Measurements from ENCODE around the gene EGR1. TPM values are rescaled to one million over a fixed set of nuclear protein-coding genes. Genes with fewer than 3 reads are reported as not detected.

Gene EGR1
- total and polyA plus RNA-seq, 2 of the 4 experiments (the other 2 are of a cell fraction), result 2.9 to 104 TPM

GRCh38 chr5:138469540-138470321 is 4.5 kb downstream of the EGR1 start:
- POLR2A ChIA-PET (ENCODE audit: unreplicated experiment), result interaction anchor here (0.6 kb wide), 1 partner anchor 105 kb away, joined by 3 read pairs; no protein-coding TSS in a partner anchor
- peaks cover 9 to 35% of the 10 kb centered on the region in 2 experiments for H3K79me1 ChIP-seq (ENCODE audit: low read depth in 1 of 2, low read length in 2 of 2)
- no peak overlapping the region for H3K4me2 ChIP-seq (ENCODE audit: low read depth, low read length)
- H2AK9ac ChIP-seq (replicated peaks; ENCODE audit: low read depth, low read length, poor library complexity), result peak overlapping the region; percentile 45
- CTCF ChIA-PET, result no interaction called here
- no peak overlapping the region for H3K18ac ChIP-seq (ENCODE audit: low read depth, low read length)
- H2BK120ac ChIP-seq (ENCODE audit: low read depth, low read length), result no peak overlapping the region
- H3K56ac ChIP-seq (ENCODE audit: extremely low read depth, insufficient read depth, low read length), result no peak overlapping the region
- peak; percentile 91 for DNase-seq
- intact Hi-C loops (cut with micrococcal nuclease), result no loop called here
- H4K8ac ChIP-seq (ENCODE audit: low read depth in 2 of 2, low read length in 2 of 2), result no peak overlapping the region
- H2AFZ ChIP-seq (replicated peaks; ENCODE audit: low read length, poor library complexity), result peak overlapping the region; percentile 33
- no peak overlapping the region for H4K5ac ChIP-seq (ENCODE audit: low read depth, low read length)
- H3K14ac ChIP-seq (replicated peaks; ENCODE audit: low read depth, low read length), result no peak overlapping the region
- no peak overlapping the region for H3K4ac ChIP-seq (ENCODE audit: low read depth, low read length)
- no peak overlapping the region for H4K91ac ChIP-seq (ENCODE audit: insufficient read depth, low read depth, low read length)
- ATAC-seq (ENCODE audit: low read depth), result peak; percentile 25
- H2BK15ac ChIP-seq (ENCODE audit: low read depth, low read length), result no peak overlapping the region
- H3K36me3 ChIP-seq (ENCODE audit: control insufficient read depth, insufficient read depth, low read length), result peaks cover 18% of the 10 kb centered on the region
- no peak overlapping the region for H2AK5ac ChIP-seq (ENCODE audit: low read depth, low read length)
- no peak for TF ChIP-seq CHD1 (IDR thresholded peaks at IDR 0.05; ENCODE audit: low read depth, low read length)
- TF ChIP-seq NFE2L2 (IDR thresholded peaks at IDR 0.05; ENCODE audit: low read depth, low read length), result peak; percentile 0; the same call in 1 of the 2 replicates
- no peak for TF ChIP-seq FOS (IDR thresholded peaks at IDR 0.05; ENCODE audit: low read depth, low read length)
- TF ChIP-seq, protein P1, sequence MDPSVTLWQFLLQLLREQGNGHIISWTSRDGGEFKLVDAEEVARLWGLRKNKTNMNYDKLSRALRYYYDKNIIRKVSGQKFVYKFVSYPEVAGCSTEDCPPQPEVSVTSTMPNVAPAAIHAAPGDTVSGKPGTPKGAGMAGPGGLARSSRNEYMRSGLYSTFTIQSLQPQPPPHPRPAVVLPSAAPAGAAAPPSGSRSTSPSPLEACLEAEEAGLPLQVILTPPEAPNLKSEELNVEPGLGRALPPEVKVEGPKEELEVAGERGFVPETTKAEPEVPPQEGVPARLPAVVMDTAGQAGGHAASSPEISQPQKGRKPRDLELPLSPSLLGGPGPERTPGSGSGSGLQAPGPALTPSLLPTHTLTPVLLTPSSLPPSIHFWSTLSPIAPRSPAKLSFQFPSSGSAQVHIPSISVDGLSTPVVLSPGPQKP (IDR thresholded peaks at IDR 0.05; ENCODE audit: borderline replicate concordance, low read depth, low read length), result 0 out of 2 replicates have a peak, but pooled peaks have one; percentile 29
- TF ChIP-seq USF2 (IDR thresholded peaks at IDR 0.05; ENCODE audit: low read depth, low read length), result peak; percentile 82
- TF ChIP-seq RFX5 (IDR thresholded peaks at IDR 0.05; ENCODE audit: low read depth, low read length), result no peak
- peak; percentile 90 for TF ChIP-seq BHLHE40 (IDR thresholded peaks at IDR 0.05; ENCODE audit: low read depth, low read length)
- TF ChIP-seq POLR2A (IDR thresholded peaks at IDR 0.05; ENCODE audit: low read depth, low read length), result no peak
- no peak overlapping the region for H2BK5ac ChIP-seq (ENCODE audit: low read depth, low read length, poor library complexity, severe bottlenecking)
- no peaks in the 10 kb centered on the region for H3K9me3 ChIP-seq (ENCODE audit: control insufficient read depth, insufficient read depth, low read length)
- H4K20me1 ChIP-seq (ENCODE audit: insufficient read depth, low read length), result peaks cover 56% of the 10 kb centered on the region
- no peak overlapping the region for H3K9ac ChIP-seq (ENCODE audit: low read depth, low read length)
- H3K27ac ChIP-seq (ENCODE audit: insufficient read depth, low read length), result no peak overlapping the region
- no peak overlapping the region for H3K23ac ChIP-seq (ENCODE audit: low read depth, low read length)
- BruUV-seq (replicated peaks), result no TSS peak
- no peaks in the 10 kb centered on the region for H3K27me3 ChIP-seq (ENCODE audit: control insufficient read depth, insufficient read depth, low read length)
- peaks cover 20% of the 10 kb centered on the region for H3K9me1 ChIP-seq (ENCODE audit: insufficient read depth, low read length)
- H3K4me1 ChIP-seq (ENCODE audit: control insufficient read depth, insufficient read depth, low read length), result peaks cover 10% of the 10 kb centered on the region; the same call in 1 of the 2 replicates
- dilution Hi-C loops (cut with HindIII; ENCODE audit: low sequenced_read_pairs, unreplicated experiment), result no loop called here
- no peak overlapping the region for H3K4me3 ChIP-seq (ENCODE audit: insufficient read depth, low read depth, low read length)
- 89% methylated on average over 1 of the region's 8 CpGs; no CpG with 5 or more reads in 1 of the 2 experiments for WGBS, 2 experiments (ENCODE audit: extremely low coverage in 2 of 2, insufficient read length in 1 of 2)
- in situ Hi-C loops (cut with MboI; ENCODE audit: low sequenced_read_pairs), result no loop called here
- H2BK20ac ChIP-seq (ENCODE audit: low read depth, low read length), result no peak overlapping the region

Measured in IMR-90 (cell line).